ENCODE data around the gene ITGBL1.

ITGBL1 gene

GRCh38 chr13:101474419-101474957 lies 22.0 kb downstream of the ITGBL1 start:
- Histone ChIP-seq H3K4me2 (no peak overlapping the region), H3K9ac (no peak overlapping the region), H3K27me3 (no peaks in the 10 kb centered on the region), H3K36me3 (no peaks in the 10 kb centered on the region), H3K9me3 (replicated peaks in 1 of 11) (no peaks in the 10 kb centered on the region), H3K4me1 (no peaks in the 10 kb centered on the region), H3K27ac (no peak overlapping the region), H3K4me3 (no peak overlapping the region), H4K20me1 (no peaks in the 10 kb centered on the region)
- no peak for TF ChIP-seq Cebpa-rat (IDR thresholded peaks at IDR 0.05)

- Histone ChIP-seq H3K27me3 (no peaks in the 10 kb centered on the region), H3K4me1 (no peaks in the 10 kb centered on the region), H4K20me1 (no peaks in the 10 kb centered on the region), H3K9ac (no peak overlapping the region), H3K27ac (no peak overlapping the region), H3K36me3 (no peaks in the 10 kb centered on the region), H3K4me2 (no peak overlapping the region), H3K4me3 (no peak overlapping the region), H3K9me3 (replicated peaks in 1 of 11) (no peaks in the 10 kb centered on the region)
- TF ChIP-seq Cebpa-rat (IDR thresholded peaks at IDR 0.05): no peak
Measured at GRCh38 chr13:101475536-101475935, 23.1 kb downstream of the ITGBL1 start.

- no peak for TF ChIP-seq Cebpa-rat (IDR thresholded peaks at IDR 0.05)
- H3K27me3 ChIP-seq: no peaks in the 10 kb centered on the region
Measured at GRCh38 chr13:101481421-101481820, 28.9 kb downstream of the ITGBL1 start.

GRCh38 chr13:101486708-101487437 lies 34.4 kb downstream of the ITGBL1 start:
- H3K27ac ChIP-seq: no peak overlapping the region
- no peak overlapping the region for H3K4me3 ChIP-seq
- no peaks in the 10 kb centered on the region for H3K27me3 ChIP-seq
- H3K4me1 ChIP-seq: no peaks in the 10 kb centered on the region
- H4K20me1 ChIP-seq: no peaks in the 10 kb centered on the region
- H3K9me3 ChIP-seq (replicated peaks in 1 of 11): no peaks in the 10 kb centered on the region
- TF ChIP-seq Cebpa-rat (IDR thresholded peaks at IDR 0.05): no peak
- no peak overlapping the region for H3K9ac ChIP-seq
- no peaks in the 10 kb centered on the region for H3K36me3 ChIP-seq
- H3K4me2 ChIP-seq: no peak overlapping the region

More at GRCh38 chr13:101481421-101481820, 28.9 kb downstream of the ITGBL1 start:
- Histone ChIP-seq H3K36me3 (no peaks in the 10 kb centered on the region), H3K9me3 (replicated peaks in 1 of 11) (no peaks in the 10 kb centered on the region), H3K4me3 (no peak overlapping the region), H3K27ac (no peak overlapping the region), H3K4me1 (no peaks in the 10 kb centered on the region), H3K4me2 (no peak overlapping the region), H4K20me1 (no peaks in the 10 kb centered on the region), H3K9ac (no peak overlapping the region)

- no peak overlapping the region for H3K4me2 ChIP-seq
- H4K20me1 ChIP-seq: no peaks in the 10 kb centered on the region
- no peak overlapping the region for H3K27ac ChIP-seq
- H3K36me3 ChIP-seq: no peaks in the 10 kb centered on the region
- H3K9me3 ChIP-seq (replicated peaks in 1 of 11): no peaks in the 10 kb centered on the region
- no peak overlapping the region for H3K9ac ChIP-seq
- no peak overlapping the region for H3K4me3 ChIP-seq
- no peak for TF ChIP-seq Cebpa-rat (IDR thresholded peaks at IDR 0.05)
- no peaks in the 10 kb centered on the region for H3K27me3 ChIP-seq
- no peaks in the 10 kb centered on the region for H3K4me1 ChIP-seq
Measured at GRCh38 chr13:101487438-101487830, 35.0 kb downstream of the ITGBL1 start.

- Histone ChIP-seq H3K9me3 (replicated peaks in 1 of 11) (no peaks in the 10 kb centered on the region), H3K27me3 (no peaks in the 10 kb centered on the region), H3K9ac (no peak overlapping the region), H3K27ac (no peak overlapping the region), H3K4me2 (no peak overlapping the region), H4K20me1 (no peaks in the 10 kb centered on the region), H3K4me1 (no peaks in the 10 kb centered on the region), H3K4me3 (no peak overlapping the region), H3K36me3 (no peaks in the 10 kb centered on the region)
- TF ChIP-seq Cebpa-rat (IDR thresholded peaks at IDR 0.05): no peak
Measured at GRCh38 chr13:101488734-101489133, 36.3 kb downstream of the ITGBL1 start.

GRCh38 chr13:101489643-101490405 lies 37.3 kb downstream of the ITGBL1 start:
- H3K4me3 ChIP-seq: no peak overlapping the region
- H4K20me1 ChIP-seq: no peaks in the 10 kb centered on the region
- H3K4me1 ChIP-seq: no peaks in the 10 kb centered on the region
- no peaks in the 10 kb centered on the region for H3K27me3 ChIP-seq
- TF ChIP-seq Cebpa-rat (IDR thresholded peaks at IDR 0.05): no peak
- no peak overlapping the region for H3K9ac ChIP-seq
- no peak overlapping the region for H3K27ac ChIP-seq
- no peaks in the 10 kb centered on the region for H3K36me3 ChIP-seq
- H3K9me3 ChIP-seq (replicated peaks in 1 of 11): no peaks in the 10 kb centered on the region
- no peak overlapping the region for H3K4me2 ChIP-seq

GRCh38 chr13:101490406-101491015 lies 38.0 kb downstream of the ITGBL1 start:
- no peaks in the 10 kb centered on the region for H3K4me1 ChIP-seq
- no peak for TF ChIP-seq Cebpa-rat (IDR thresholded peaks at IDR 0.05)
- no peak overlapping the region for H3K9ac ChIP-seq
- no peak overlapping the region for H3K27ac ChIP-seq
- H3K27me3 ChIP-seq: no peaks in the 10 kb centered on the region
- no peak overlapping the region for H3K4me2 ChIP-seq
- H3K36me3 ChIP-seq: no peaks in the 10 kb centered on the region
- no peaks in the 10 kb centered on the region for H4K20me1 ChIP-seq
- H3K9me3 ChIP-seq (replicated peaks in 1 of 11): no peaks in the 10 kb centered on the region
- H3K4me3 ChIP-seq: no peak overlapping the region

- H3K4me1 ChIP-seq: no peaks in the 10 kb centered on the region
- H3K9ac ChIP-seq: no peak overlapping the region
- H3K4me2 ChIP-seq: no peak overlapping the region
- H3K4me3 ChIP-seq: no peak overlapping the region
- H3K27ac ChIP-seq: no peak overlapping the region
- H3K36me3 ChIP-seq: no peaks in the 10 kb centered on the region
- H3K27me3 ChIP-seq: no peaks in the 10 kb centered on the region
- no peak for TF ChIP-seq Cebpa-rat (IDR thresholded peaks at IDR 0.05)
- H4K20me1 ChIP-seq: no peaks in the 10 kb centered on the region
- no peaks in the 10 kb centered on the region for H3K9me3 ChIP-seq (replicated peaks in 1 of 11)
Measured at GRCh38 chr13:101492251-101492910, 39.9 kb downstream of the ITGBL1 start.
